ENCODE results near the gene FREY1. TPM values are rescaled to one million over a fixed set of nuclear protein-coding genes. Genes with fewer than 3 reads are reported as not detected.

FREY1 gene
- total and polyA plus RNA-seq, 9 of the 15 experiments (the other 6 are each of a cell fraction or from before 2014, with no cell fraction given): 0.25 to 1.5 (median 1.1) TPM; not detected in 5

- TF ChIP-seq ZNF239 (CRISPR knock-in tag; IDR thresholded peaks at IDR 0.05) (no peak), ZC3H4 (CRISPR knock-in tag; IDR thresholded peaks at IDR 0.05; ENCODE audit: borderline replicate concordance) (no peak), CCAR2 (IDR thresholded peaks at IDR 0.05; ENCODE audit: low read depth, low read length) (no peak), XRCC5 (IDR thresholded peaks at IDR 0.05; ENCODE audit: low read depth, low read length) (no peak), ZNF586 (CRISPR knock-in tag; conservative IDR thresholded peaks at IDR 0.05) (no peak), USF2 (CRISPR knock-in tag; IDR thresholded peaks at IDR 0.05) (no peak), ZNF449 (CRISPR knock-in tag; IDR thresholded peaks at IDR 0.05) (no peak)
Measured at GRCh38 chr11:45927332-45927683, 20.2 kb upstream of the FREY1 start (continued).

GRCh38 chr11:45926536-45927331, 19.7 kb upstream of the FREY1 start:
- Histone ChIP-seq H3K9me1 (ENCODE audit: control insufficient read depth, insufficient read depth, low read length) (no peaks in the 10 kb centered on the region), H3K36me3 (ENCODE audit: control insufficient read depth, insufficient read depth, low read length) (peaks cover 11% of the 10 kb centered on the region; the same call in 1 of the 3 replicates), H3K9me3 (replicated peaks; ENCODE audit: control insufficient read depth, insufficient read depth, low read depth, low read length) (no peaks in the 10 kb centered on the region), H3K79me2 (ENCODE audit: control insufficient read depth, insufficient read depth, low read length) (peaks cover 4% of the 10 kb centered on the region; the same call in 2 of the 3 replicates), H3K4me3 (no peak overlapping the region), H4K20me1 (replicated peaks; ENCODE audit: control insufficient read depth, insufficient read depth, low read length) (no peaks in the 10 kb centered on the region; the same call in none of the 2 replicates), H3K27me3 (ENCODE audit: control insufficient read depth in 2 of 2, insufficient read depth in 2 of 2, low read length in 2 of 2) (no peaks in the 10 kb centered on the region), H3K4me2 (ENCODE audit: insufficient read depth, low read length) (no peak overlapping the region), H3K4me1 (replicated peaks in 1 of 2; ENCODE audit: control insufficient read depth in 2 of 2, insufficient read depth in 2 of 2, low read length in 2 of 2) (peaks cover 10 to 64% of the 10 kb centered on the region in 2 experiments; a peak in 4 of 5 replicates), H2AFZ (ENCODE audit: low read depth, low read length) (no peak overlapping the region), H3K27ac (ENCODE audit: extremely low read depth, low read depth, low read length) (no peak overlapping the region), H3K9ac (ENCODE audit: insufficient read depth in 1 of 2, low read depth in 2 of 2, low read length in 2 of 2) (peak overlapping the region in 1 of 2 experiments; percentile 71; a peak in 2 of 4 replicates)
- POLR2A ChIA-PET: interaction anchor here (0.6 to 1.8 kb wide), 7 partner anchors 8 to 316 kb away, joined by 3 to 6 read pairs (median 3); no protein-coding TSS in a partner anchor
- WGBS (ENCODE audit: insufficient coverage, low coverage, missing lambda C conversion rate): 63% methylated on average over 12 of the region's 12 CpGs
- FAIRE-seq: no peak
- intact Hi-C loops (cut with micrococcal nuclease): no loop called here
- CTCF ChIA-PET (ENCODE audit: low intra/inter-chr PET ratio): no interaction called here
- ATAC-seq: no peak
- no peak for DNase-seq (ENCODE audit: extremely low read depth in 1 of 4, low spot score in 3 of 4)
- in situ Hi-C loops (cut with MboI): no loop called here
- TF ChIP-seq CBX2 (IDR thresholded peaks at IDR 0.05; ENCODE audit: insufficient read depth, low read length, poor library complexity, severe bottlenecking) (no peak), TEAD4 (IDR thresholded peaks at IDR 0.05; ENCODE audit: low read length) (no peak), TEAD4 (CRISPR knock-in tag; IDR thresholded peaks at IDR 0.05; ENCODE audit: borderline replicate concordance) (no peak), ZNF239 (CRISPR knock-in tag; IDR thresholded peaks at IDR 0.05) (no peak)
- BruUV-seq (replicated peaks): no TSS peak

All from K562 (cell line).